Progenitor cell of endocrine pancreas (in vitro differentiated cells): ENCODE results near the gene RARA. TPM values are rescaled to one million over a fixed set of nuclear protein-coding genes. Genes with fewer than 3 reads are reported as not detected.

Experiments
- DNase-seq: peaks from one replicate; pipeline ENCODE4 v3.0.0; 2021; ENCODE audit warnings: low spot score; ENCODE audit not compliant: unreplicated experiment
- H3K27ac Mint-ChIP-seq: 2 replicates; pipeline ENCODE4 v1.8.0; 2021; ENCODE audit warnings: mild to moderate bottlenecking, moderate library complexity, mixed read lengths
- H3K27me3 Mint-ChIP-seq: 2 replicates; pipeline ENCODE4 v1.8.0; 2021; ENCODE audit warnings: mixed read lengths
- H3K36me3 Mint-ChIP-seq: 2 replicates; pipeline ENCODE4 v1.8.0; 2022; ENCODE audit warnings: mixed read lengths; ENCODE audit not compliant: insufficient read depth
- H3K4me1 Mint-ChIP-seq: 2 replicates; pipeline ENCODE4 v1.8.0; 2021; ENCODE audit warnings: low read depth, mixed read lengths
- H3K4me3 Mint-ChIP-seq: 2 replicates; pipeline ENCODE4 v1.8.0; 2021; ENCODE audit warnings: low read depth, mild to moderate bottlenecking, moderate library complexity, mixed read lengths
- H3K9me3 Mint-ChIP-seq: 2 replicates; pipeline ENCODE4 v1.8.0; 2021; ENCODE audit warnings: low read depth, mixed read lengths
- total RNA-seq: library from RNA; stranded (reverse); gene quantifications from 2 replicates; pipeline ENCODE4 v1.2.1, GENCODE V29; 2021
- TF ChIP-seq, protein P1 (sequence below): fragments of 200-600 bp; sonication (generic); IDR thresholded peaks from one replicate; pipeline ENCODE4 v1.5.0; 2021; ENCODE audit warnings: antibody characterized with exemption, mild to moderate bottlenecking; ENCODE audit not compliant: unreplicated experiment

RARA gene
- total RNA-seq, 1 donor from 2014 or later = 50.8 TPM

DNA sequence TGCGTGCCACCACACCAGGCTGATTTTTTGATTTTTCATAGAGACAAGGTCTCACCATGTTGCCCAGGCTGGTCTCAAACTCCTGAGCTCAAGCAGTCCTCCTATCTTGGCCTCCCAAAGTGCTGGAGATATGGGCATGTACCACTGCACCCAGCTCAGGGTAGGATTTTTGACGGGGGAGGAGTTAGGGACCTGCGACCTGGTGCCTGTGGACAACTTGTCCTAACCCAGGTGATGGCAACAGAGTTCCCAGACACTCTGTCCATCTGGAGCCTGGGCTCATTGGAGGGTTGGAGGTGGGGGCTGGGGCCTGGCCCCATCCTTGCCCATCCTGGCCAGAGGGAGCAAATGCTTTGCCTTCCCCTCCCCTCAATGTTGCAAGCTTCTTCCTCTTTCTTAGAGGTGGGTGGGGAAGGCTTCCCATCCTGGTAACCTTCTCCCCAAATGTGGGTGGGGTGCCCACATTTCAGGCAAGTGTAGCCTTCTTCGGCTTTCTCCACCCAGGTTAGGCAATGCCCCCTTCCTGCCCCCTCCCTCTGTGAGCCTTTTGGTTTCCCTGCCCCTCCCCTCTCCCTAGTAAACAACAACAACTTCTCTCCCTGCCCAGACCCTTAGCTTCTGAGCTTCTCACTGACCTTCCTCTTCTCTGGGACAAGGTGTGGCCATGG lies 24.9 kb downstream of the RARA start:
- Mint-ChIP-seq H3K36me3 (peaks cover 3% of the 10 kb centered on the region), H3K4me1 (peaks cover 42% of the 10 kb centered on the region), H3K27ac (peak overlapping the region; percentile 93), H3K4me3 (peak overlapping the region; percentile 20), H3K27me3 (no peaks in the 10 kb centered on the region), H3K9me3 (no peaks in the 10 kb centered on the region)
- no peak for DNase-seq
- TF ChIP-seq, protein P1, sequence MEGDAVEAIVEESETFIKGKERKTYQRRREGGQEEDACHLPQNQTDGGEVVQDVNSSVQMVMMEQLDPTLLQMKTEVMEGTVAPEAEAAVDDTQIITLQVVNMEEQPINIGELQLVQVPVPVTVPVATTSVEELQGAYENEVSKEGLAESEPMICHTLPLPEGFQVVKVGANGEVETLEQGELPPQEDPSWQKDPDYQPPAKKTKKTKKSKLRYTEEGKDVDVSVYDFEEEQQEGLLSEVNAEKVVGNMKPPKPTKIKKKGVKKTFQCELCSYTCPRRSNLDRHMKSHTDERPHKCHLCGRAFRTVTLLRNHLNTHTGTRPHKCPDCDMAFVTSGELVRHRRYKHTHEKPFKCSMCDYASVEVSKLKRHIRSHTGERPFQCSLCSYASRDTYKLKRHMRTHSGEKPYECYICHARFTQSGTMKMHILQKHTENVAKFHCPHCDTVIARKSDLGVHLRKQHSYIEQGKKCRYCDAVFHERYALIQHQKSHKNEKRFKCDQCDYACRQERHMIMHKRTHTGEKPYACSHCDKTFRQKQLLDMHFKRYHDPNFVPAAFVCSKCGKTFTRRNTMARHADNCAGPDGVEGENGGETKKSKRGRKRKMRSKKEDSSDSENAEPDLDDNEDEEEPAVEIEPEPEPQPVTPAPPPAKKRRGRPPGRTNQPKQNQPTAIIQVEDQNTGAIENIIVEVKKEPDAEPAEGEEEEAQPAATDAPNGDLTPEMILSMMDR = no peak

GRCh38 chr17:40335620-40336019 lies 26.6 kb downstream of the RARA start:
- peaks cover 7% of the 10 kb centered on the region for H3K36me3 Mint-ChIP-seq
- peak overlapping the region; percentile 93 for H3K27ac Mint-ChIP-seq
- DNase-seq = no peak
- H3K4me3 Mint-ChIP-seq = no peak overlapping the region
- TF ChIP-seq, protein P1 = no peak
- H3K27me3 Mint-ChIP-seq = no peaks in the 10 kb centered on the region
- H3K9me3 Mint-ChIP-seq = no peaks in the 10 kb centered on the region
- peaks cover 50% of the 10 kb centered on the region for H3K4me1 Mint-ChIP-seq

- Mint-ChIP-seq H3K27me3 (no peaks in the 10 kb centered on the region), H3K9me3 (no peaks in the 10 kb centered on the region), H3K27ac (peak overlapping the region; percentile 16), H3K36me3 (peaks cover 4% of the 10 kb centered on the region), H3K4me3 (no peak overlapping the region), H3K4me1 (peaks cover 44% of the 10 kb centered on the region)
- TF ChIP-seq, protein P1 = no peak
- DNase-seq = no peak
These were observed 28.4 kb downstream of the RARA start for GRCh38 chr17:40337351-40337750.

GRCh38 chr17:40338058-40338457 lies 29.1 kb downstream of the RARA start:
- Mint-ChIP-seq H3K27ac (peak overlapping the region; percentile 52), H3K9me3 (no peaks in the 10 kb centered on the region)

GRCh38 chr17:40338941-40339649 lies 30.1 kb downstream of the RARA start:
- Mint-ChIP-seq H3K36me3 (peaks cover 4% of the 10 kb centered on the region), H3K27ac (peak overlapping the region; percentile 69), H3K27me3 (no peaks in the 10 kb centered on the region), H3K4me1 (peaks cover 51% of the 10 kb centered on the region), H3K9me3 (no peaks in the 10 kb centered on the region), H3K4me3 (no peak overlapping the region)
- TF ChIP-seq, protein P1 = no peak
- no peak for DNase-seq

More at GRCh38 chr17:40338058-40338457, 29.1 kb downstream of the RARA start:
- Mint-ChIP-seq H3K4me1 (peaks cover 43% of the 10 kb centered on the region), H3K36me3 (peaks cover 4% of the 10 kb centered on the region), H3K4me3 (no peak overlapping the region), H3K27me3 (no peaks in the 10 kb centered on the region)
- TF ChIP-seq, protein P1 = no peak
- DNase-seq = no peak
